ENCODE data around the gene OR6N2. TPM values are rescaled to one million over a fixed set of nuclear protein-coding genes. Genes with fewer than 3 reads are reported as not detected.

Gene OR6N2
- total and polyA plus RNA-seq, 9 of the 15 experiments (the other 6 are each of a cell fraction or from before 2014, with no cell fraction given), result not detected

DNA sequence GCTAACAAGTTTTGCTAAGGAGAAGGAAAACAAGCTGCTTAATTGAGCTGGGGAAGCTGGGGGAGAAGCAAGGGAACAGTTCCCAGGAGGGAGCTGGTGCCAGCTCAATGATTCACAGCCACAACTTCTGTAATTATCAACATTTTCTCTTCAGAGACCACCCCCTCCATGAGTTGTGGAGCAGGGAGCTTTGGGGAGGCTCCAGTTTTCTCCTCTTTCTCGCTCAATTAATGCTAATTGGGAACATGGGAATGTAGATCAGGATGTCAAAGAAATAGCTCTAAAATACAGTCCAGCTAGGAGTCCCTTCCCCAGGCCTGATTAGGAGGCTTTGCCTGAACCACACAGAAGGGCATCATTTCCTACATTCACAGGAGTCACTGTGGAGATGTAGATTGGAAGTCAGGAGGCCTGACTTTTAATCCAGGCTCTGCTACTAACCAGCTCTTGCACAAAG is 38.0 kb upstream of the OR6N2 start:
- DNase-seq (ENCODE audit: extremely low read depth in 1 of 4, low spot score in 3 of 4) (peak in 2 of 4 experiments; percentile 17 to 49), ATAC-seq (peak; percentile 70), FAIRE-seq (no peak)
- 14% methylated on average over 1 of the region's 1 CpG for WGBS (ENCODE audit: insufficient coverage, low coverage, missing lambda C conversion rate)
- no TSS peak for BruUV-seq (replicated peaks)
- intact Hi-C loops (cut with micrococcal nuclease) (loop anchor here (5.0 to 10.0 kb wide), 2 partner anchors 132 to 256 kb away; partner anchors contain the start of genes AIM2 and SPTA1), in situ Hi-C loops (cut with MboI) (no loop called here)
- Histone ChIP-seq H3K9me3 (replicated peaks; ENCODE audit: control insufficient read depth, insufficient read depth, low read depth, low read length) (peaks cover 4% of the 10 kb centered on the region; the same call in 1 of the 2 replicates), H3K27ac (ENCODE audit: extremely low read depth, low read depth, low read length) (peak overlapping the region; percentile 88), H3K9me1 (ENCODE audit: control insufficient read depth, insufficient read depth, low read length) (no peaks in the 10 kb centered on the region), H3K4me1 (replicated peaks in 1 of 2; ENCODE audit: control insufficient read depth in 2 of 2, insufficient read depth in 2 of 2, low read length in 2 of 2) (peaks cover 0 to 33% of the 10 kb centered on the region in 2 experiments; a peak in 3 of 5 replicates), H3K27me3 (ENCODE audit: control insufficient read depth in 2 of 2, insufficient read depth in 2 of 2, low read length in 2 of 2) (no peaks in the 10 kb centered on the region), H4K20me1 (replicated peaks; ENCODE audit: control insufficient read depth, insufficient read depth, low read length) (no peaks in the 10 kb centered on the region), H3K9ac (ENCODE audit: insufficient read depth in 1 of 2, low read depth in 2 of 2, low read length in 2 of 2) (peak overlapping the region; percentile 9 to 60; a peak in 3 of 4 replicates), H3K4me2 (ENCODE audit: insufficient read depth, low read length) (peak overlapping the region; percentile 47), H2AFZ (ENCODE audit: low read depth, low read length) (peak overlapping the region; percentile 81), H3K79me2 (ENCODE audit: control insufficient read depth, insufficient read depth, low read length) (no peaks in the 10 kb centered on the region), H3K4me3 (no peak overlapping the region), H3K36me3 (ENCODE audit: control insufficient read depth, insufficient read depth, low read length) (no peaks in the 10 kb centered on the region)
- ChIA-PET POLR2A (interaction anchor here (0.6 to 2.9 kb wide), 6 partner anchors 10 to 271 kb away, joined by 3 to 21 read pairs (median 3); no protein-coding TSS in a partner anchor), CTCF (ENCODE audit: low intra/inter-chr PET ratio) (no interaction called here)
- TF ChIP-seq HOMEZ (CRISPR knock-in tag; IDR thresholded peaks at IDR 0.05) (no peak), HINFP (tag; conservative IDR thresholded peaks at IDR 0.05; ENCODE audit: low read depth) (0 out of 2 replicates have a peak, but pooled peaks have one; percentile 8), ZNF644 (tag; IDR thresholded peaks at IDR 0.05; ENCODE audit: low read depth) (peak; percentile 91), ZSCAN32 (CRISPR knock-in tag; IDR thresholded peaks at IDR 0.05) (no peak), ZNF311 (CRISPR knock-in tag; IDR thresholded peaks at IDR 0.05) (no peak), ZNF175 (CRISPR knock-in tag; IDR thresholded peaks at IDR 0.05; ENCODE audit: low read depth) (peak; percentile 62; the same call in 1 of the 2 replicates), HLTF (IDR thresholded peaks at IDR 0.05) (no peak), GTF2E2 (tag; IDR thresholded peaks at IDR 0.05) (peak; percentile 21; the same call in 1 of the 2 replicates), MTA3 (IDR thresholded peaks at IDR 0.05; ENCODE audit: borderline replicate concordance) (0 out of 2 replicates have a peak, but pooled peaks have one; percentile 5)
- TF ChIP-seq, protein P1, sequence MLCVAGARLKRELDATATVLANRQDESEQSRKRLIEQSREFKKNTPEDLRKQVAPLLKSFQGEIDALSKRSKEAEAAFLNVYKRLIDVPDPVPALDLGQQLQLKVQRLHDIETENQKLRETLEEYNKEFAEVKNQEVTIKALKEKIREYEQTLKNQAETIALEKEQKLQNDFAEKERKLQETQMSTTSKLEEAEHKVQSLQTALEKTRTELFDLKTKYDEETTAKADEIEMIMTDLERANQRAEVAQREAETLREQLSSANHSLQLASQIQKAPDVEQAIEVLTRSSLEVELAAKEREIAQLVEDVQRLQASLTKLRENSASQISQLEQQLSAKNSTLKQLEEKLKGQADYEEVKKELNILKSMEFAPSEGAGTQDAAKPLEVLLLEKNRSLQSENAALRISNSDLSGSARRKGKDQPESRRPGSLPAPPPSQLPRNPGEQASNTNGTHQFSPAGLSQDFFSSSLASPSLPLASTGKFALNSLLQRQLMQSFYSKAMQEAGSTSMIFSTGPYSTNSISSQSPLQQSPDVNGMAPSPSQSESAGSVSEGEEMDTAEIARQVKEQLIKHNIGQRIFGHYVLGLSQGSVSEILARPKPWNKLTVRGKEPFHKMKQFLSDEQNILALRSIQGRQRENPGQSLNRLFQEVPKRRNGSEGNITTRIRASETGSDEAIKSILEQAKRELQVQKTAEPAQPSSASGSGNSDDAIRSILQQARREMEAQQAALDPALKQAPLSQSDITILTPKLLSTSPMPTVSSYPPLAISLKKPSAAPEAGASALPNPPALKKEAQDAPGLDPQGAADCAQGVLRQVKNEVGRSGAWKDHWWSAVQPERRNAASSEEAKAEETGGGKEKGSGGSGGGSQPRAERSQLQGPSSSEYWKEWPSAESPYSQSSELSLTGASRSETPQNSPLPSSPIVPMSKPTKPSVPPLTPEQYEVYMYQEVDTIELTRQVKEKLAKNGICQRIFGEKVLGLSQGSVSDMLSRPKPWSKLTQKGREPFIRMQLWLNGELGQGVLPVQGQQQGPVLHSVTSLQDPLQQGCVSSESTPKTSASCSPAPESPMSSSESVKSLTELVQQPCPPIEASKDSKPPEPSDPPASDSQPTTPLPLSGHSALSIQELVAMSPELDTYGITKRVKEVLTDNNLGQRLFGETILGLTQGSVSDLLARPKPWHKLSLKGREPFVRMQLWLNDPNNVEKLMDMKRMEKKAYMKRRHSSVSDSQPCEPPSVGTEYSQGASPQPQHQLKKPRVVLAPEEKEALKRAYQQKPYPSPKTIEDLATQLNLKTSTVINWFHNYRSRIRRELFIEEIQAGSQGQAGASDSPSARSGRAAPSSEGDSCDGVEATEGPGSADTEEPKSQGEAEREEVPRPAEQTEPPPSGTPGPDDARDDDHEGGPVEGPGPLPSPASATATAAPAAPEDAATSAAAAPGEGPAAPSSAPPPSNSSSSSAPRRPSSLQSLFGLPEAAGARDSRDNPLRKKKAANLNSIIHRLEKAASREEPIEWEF (CRISPR knock-in tag; IDR thresholded peaks at IDR 0.05), result 0 out of 2 replicates have a peak, but pooled peaks have one; percentile 19
- TF ChIP-seq, protein P2, sequence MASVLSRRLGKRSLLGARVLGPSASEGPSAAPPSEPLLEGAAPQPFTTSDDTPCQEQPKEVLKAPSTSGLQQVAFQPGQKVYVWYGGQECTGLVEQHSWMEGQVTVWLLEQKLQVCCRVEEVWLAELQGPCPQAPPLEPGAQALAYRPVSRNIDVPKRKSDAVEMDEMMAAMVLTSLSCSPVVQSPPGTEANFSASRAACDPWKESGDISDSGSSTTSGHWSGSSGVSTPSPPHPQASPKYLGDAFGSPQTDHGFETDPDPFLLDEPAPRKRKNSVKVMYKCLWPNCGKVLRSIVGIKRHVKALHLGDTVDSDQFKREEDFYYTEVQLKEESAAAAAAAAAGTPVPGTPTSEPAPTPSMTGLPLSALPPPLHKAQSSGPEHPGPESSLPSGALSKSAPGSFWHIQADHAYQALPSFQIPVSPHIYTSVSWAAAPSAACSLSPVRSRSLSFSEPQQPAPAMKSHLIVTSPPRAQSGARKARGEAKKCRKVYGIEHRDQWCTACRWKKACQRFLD (CRISPR knock-in tag; IDR thresholded peaks at IDR 0.05), result peak; percentile 70; the same call in 1 of the 2 replicates

All from K562 (cell line).